Panc1 (cell line): ENCODE data around the gene SPRYD3. TPM values are rescaled to one million over a fixed set of nuclear protein-coding genes. Genes with fewer than 3 reads are reported as not detected.

Experiments
- ATAC-seq: fragments of 200-7000 bp; cut with Tn5 transposase; 2 replicates; pipeline ENCODE4 v1.9.1; 2020; ENCODE audit warnings: mild to moderate bottlenecking, moderate library complexity
- BruUV-seq: library from RNA; stranded (reverse); fragments of 400-500 nt; replicated peaks from 2 replicates; lab custom pipeline; 2021; lab: Mats Ljungman, UMichigan
- CTCF ChIA-PET: fragments of 300-600 bp; sonication (Branson Sonifier 250); formaldehyde crosslinking; loops from one replicate; lab custom pipeline; 2022; ENCODE audit warnings: antibody characterized with exemption; lab: Charles Lee
- POLR2A ChIA-PET: fragments of 300-600 bp; sonication (Branson Sonifier 250); formaldehyde crosslinking; loops from one replicate; lab custom pipeline; 2022; ENCODE audit warnings: antibody characterized with exemption; lab: Charles Lee
- DNase-seq: peaks from one replicate; pipeline ENCODE4 v3.0.0-alpha.2; 2010; ENCODE audit warnings: low read depth, low spot score
- H3K27ac ChIP-seq: 2 replicates; pipeline ENCODE4 v1.5.1; 2011; ENCODE audit warnings: mild to moderate bottlenecking, low read length, inconsistent platforms
- H3K27me3 ChIP-seq: fragments of 200-500 bp; sonication (Bioruptor generic); 2 replicates; pipeline ENCODE4 v1.6.0; 2014; ENCODE audit warnings: low read length, inconsistent platforms; ENCODE audit not compliant: control insufficient read depth, insufficient read depth
- H3K36me3 ChIP-seq: fragments of 200-500 bp; sonication (Bioruptor generic); 2 replicates; pipeline ENCODE4 v1.5.1; 2014; ENCODE audit warnings: inconsistent platforms, mild to moderate bottlenecking, low read length, moderate library complexity; ENCODE audit not compliant: control insufficient read depth, insufficient read depth
- H3K4me1 ChIP-seq: 2 replicates; pipeline ENCODE4 v1.5.1; 2011; ENCODE audit warnings: inconsistent platforms, mild to moderate bottlenecking, low read length, moderate library complexity; ENCODE audit not compliant: control insufficient read depth, insufficient read depth
- H3K4me3 ChIP-seq, 2 experiments: 2 replicates each; pipeline ENCODE4 v1.5.1; 2011 to 2012; ENCODE audit warnings: low read depth in 2 of 2, low read length in 2 of 2, mild to moderate bottlenecking in 2 of 2, inconsistent platforms in 1 of 2, moderate library complexity in 1 of 2
- H3K9me3 ChIP-seq: fragments of 200-500 bp; sonication (Bioruptor generic); 2 replicates; pipeline ENCODE4 v1.5.1; 2014; ENCODE audit warnings: low read depth, mild to moderate bottlenecking, inconsistent platforms, low read length, moderate library complexity; ENCODE audit not compliant: control insufficient read depth, insufficient read depth
- CTCF ChIP-seq: fragments of 450-650 bp; IDR thresholded peaks from 2 replicates; pipeline ENCODE4 v1.5.1; 2017; ENCODE audit warnings: mild to moderate bottlenecking
- POLR2AphosphoS5 ChIP-seq: IDR thresholded peaks from 2 replicates; pipeline ENCODE4 v1.6.1; 2012; ENCODE audit warnings: mild to moderate bottlenecking, low read depth, low read length, moderate library complexity
- REST ChIP-seq, 2 experiments: IDR thresholded peaks; 2 replicates each; pipeline ENCODE4 v1.6.1; 2011 to 2012; ENCODE audit warnings: low read depth in 2 of 2, control low read depth in 1 of 2, low read length in 1 of 2, mild to moderate bottlenecking in 1 of 2, moderate library complexity in 1 of 2; ENCODE audit not compliant: insufficient read depth in 1 of 2
- SIN3A ChIP-seq: IDR thresholded peaks from 2 replicates; pipeline ENCODE4 v1.6.1; 2012; ENCODE audit warnings: low read depth, mild to moderate bottlenecking, low read length, moderate library complexity, borderline replicate concordance; ENCODE audit not compliant: insufficient read depth
- TCF7L2 ChIP-seq: IDR thresholded peaks from 2 replicates; pipeline ENCODE4 v1.6.1; 2011; ENCODE audit warnings: mild to moderate bottlenecking, low read depth, low read length, inconsistent platforms
- in situ Hi-C: cut with HindIII; loops from 2 replicates; pipeline ENCODE4 v1.10.0; 2016; ENCODE audit warnings: low sequenced_read_pairs, low pct_unique_long_range_greater_than_20kb
- intact Hi-C: fragments of 100-400 bp; cut with micrococcal nuclease; formaldehyde crosslinking; loops from one replicate; pipeline ENCODE4 v1.10.0; 2022; ENCODE audit not compliant: unreplicated experiment
- total RNA-seq: library from RNA; stranded (reverse); gene quantifications from one replicate; pipeline ENCODE4 v1.2.1, GENCODE V29; 2021; ENCODE audit not compliant: unreplicated experiment

The SPRYD3 gene
- total RNA-seq, 1 experiment from 2014 or later = 25.0 TPM

DNA sequence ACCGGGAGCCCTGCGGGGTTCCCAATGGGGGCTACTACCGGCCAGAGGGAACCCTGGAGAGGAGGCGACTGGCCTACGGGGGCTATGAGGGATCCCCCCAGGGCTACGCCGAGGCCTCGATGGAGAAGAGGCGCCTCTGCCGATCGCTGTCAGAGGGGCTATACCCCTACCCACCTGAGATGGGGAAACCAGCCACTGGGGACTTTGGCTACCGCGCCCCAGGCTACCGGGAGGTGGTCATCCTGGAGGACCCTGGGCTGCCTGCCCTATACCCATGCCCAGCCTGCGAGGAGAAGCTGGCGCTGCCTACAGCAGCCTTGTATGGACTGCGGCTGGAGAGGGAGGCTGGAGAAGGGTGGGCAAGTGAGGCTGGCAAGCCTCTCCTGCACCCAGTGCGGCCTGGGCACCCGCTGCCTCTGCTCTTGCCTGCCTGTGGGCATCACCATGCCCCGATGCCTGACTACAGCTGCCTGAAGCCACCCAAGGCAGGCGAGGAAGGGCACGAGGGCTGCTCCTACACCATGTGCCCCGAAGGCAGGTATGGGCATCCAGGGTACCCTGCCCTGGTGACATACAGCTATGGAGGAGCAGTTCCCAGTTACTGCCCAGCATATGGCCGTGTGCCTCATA is 19.6 kb downstream of the SPRYD3 start:
- H3K36me3 ChIP-seq = no peaks in the 10 kb centered on the region; the same call in 1 of the 2 replicates
- intact Hi-C loops = loop anchor here (10.0 kb wide), 1 partner anchor 95 kb away; no protein-coding TSS in a partner anchor
- in situ Hi-C loops = no loop called here
- H3K4me1 ChIP-seq = peaks cover 13% of the 10 kb centered on the region
- DNase-seq (no peak), ATAC-seq (no peak)
- BruUV-seq = no TSS peak
- no peak overlapping the region for H3K27ac ChIP-seq
- ChIA-PET POLR2A (no interaction called here), CTCF (interaction anchor here (0.8 kb wide), 1 partner anchor 11 kb away, joined by 3 read pairs; no protein-coding TSS in a partner anchor)
- no peak overlapping the region for H3K4me3 ChIP-seq
- H3K9me3 ChIP-seq = no peaks in the 10 kb centered on the region
- no peaks in the 10 kb centered on the region for H3K27me3 ChIP-seq
- TF ChIP-seq REST (IDR thresholded peaks at IDR 0.05; ENCODE audit: insufficient read depth in 1 of 2, low read depth in 2 of 2, low read length in 1 of 2) (no peak), SIN3A (no peak), CTCF (no peak), TCF7L2 (no peak), POLR2AphosphoS5 (no peak)

- no peak for ATAC-seq
- intact Hi-C loops = no loop called here
- POLR2A ChIA-PET = no interaction called here
- in situ Hi-C loops = no loop called here
- Histone ChIP-seq H3K4me1 (peaks cover 13% of the 10 kb centered on the region), H3K27ac (no peak overlapping the region), H3K4me3 (no peak overlapping the region), H3K27me3 (no peaks in the 10 kb centered on the region), H3K9me3 (no peaks in the 10 kb centered on the region), H3K36me3 (no peaks in the 10 kb centered on the region; the same call in 1 of the 2 replicates)
- no TSS peak for BruUV-seq
- CTCF ChIA-PET = no interaction called here
- TF ChIP-seq TCF7L2 = no peak
- no peak for TF ChIP-seq CTCF
- TF ChIP-seq SIN3A = no peak
- no peak for TF ChIP-seq POLR2AphosphoS5
- no peak for TF ChIP-seq REST (IDR thresholded peaks at IDR 0.05; ENCODE audit: insufficient read depth in 1 of 2, low read depth in 2 of 2, low read length in 1 of 2)
- no peak for DNase-seq
Measured at GRCh38 chr12:53058674-53059433, 20.3 kb downstream of the SPRYD3 start.
